ENCODE results near the gene TSPAN14.

TSPAN14 gene

DNA sequence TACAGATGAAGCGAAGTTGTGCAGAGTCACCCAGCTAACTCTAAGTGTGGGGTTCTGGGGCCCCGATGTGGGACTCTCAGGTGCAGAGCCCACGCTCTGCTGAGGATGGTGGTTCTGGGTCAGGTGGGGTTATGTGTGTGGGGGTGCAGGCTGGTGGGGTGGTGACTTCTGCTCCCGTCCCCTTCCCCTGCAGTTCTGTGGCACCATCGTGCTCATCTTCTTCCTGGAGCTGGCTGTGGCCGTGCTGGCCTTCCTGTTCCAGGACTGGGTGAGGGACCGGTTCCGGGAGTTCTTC lies 54.9 kb downstream of the TSPAN14 start:
- DNase-seq, result no peak

GRCh38 chr10:80509403-80510161 lies 55.5 kb downstream of the TSPAN14 start:
- no peak for DNase-seq

DNA sequence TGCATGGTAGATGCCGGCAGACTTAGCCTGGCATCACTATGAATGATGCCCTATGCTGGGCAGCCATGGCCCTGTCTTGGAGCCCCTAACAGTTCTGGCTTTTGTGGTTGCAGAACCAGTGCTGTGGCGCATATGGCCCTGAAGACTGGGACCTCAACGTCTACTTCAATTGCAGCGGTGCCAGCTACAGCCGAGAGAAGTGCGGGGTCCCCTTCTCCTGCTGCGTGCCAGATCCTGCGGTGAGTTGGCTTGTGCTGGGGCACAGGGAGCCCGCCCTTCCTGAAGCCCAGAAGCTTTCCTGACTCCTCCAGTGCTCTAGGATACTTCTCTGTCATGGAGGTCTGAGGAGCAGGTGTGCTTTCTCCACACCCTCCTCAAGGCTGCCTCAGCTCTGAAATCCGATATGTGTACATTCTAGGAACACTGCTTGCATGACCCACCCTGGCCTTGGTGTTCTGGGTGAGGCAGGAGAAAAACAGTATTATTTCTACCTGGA lies 58.0 kb downstream of the TSPAN14 start:
- no peak for DNase-seq

- no peak for DNase-seq
These were observed 59.0 kb downstream of the TSPAN14 start for GRCh38 chr10:80513106-80513505.

DNA sequence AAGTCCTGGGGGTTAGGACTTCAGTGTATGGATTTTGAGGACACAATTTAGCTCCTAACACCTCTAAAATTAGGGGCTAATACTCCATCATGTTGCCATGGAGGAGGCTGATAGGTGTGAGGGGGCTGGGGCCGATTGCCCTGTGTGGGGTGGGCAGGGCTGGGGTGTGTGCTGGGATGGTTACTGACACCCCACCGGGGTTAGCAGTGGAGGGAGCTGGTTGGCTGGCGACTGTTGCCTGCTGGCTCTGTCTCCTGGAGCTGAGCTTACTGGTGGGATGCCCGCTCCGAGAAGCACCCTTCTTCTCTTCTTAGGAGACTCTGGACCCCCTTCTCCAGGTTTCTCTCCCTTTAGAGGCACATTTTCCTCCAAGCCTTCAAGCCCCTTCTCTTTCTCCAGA lies 61.4 kb downstream of the TSPAN14 start:
- DNase-seq, result no peak

- no peak for DNase-seq
These were observed 61.8 kb downstream of the TSPAN14 start for GRCh38 chr10:80515941-80516340.

DNA sequence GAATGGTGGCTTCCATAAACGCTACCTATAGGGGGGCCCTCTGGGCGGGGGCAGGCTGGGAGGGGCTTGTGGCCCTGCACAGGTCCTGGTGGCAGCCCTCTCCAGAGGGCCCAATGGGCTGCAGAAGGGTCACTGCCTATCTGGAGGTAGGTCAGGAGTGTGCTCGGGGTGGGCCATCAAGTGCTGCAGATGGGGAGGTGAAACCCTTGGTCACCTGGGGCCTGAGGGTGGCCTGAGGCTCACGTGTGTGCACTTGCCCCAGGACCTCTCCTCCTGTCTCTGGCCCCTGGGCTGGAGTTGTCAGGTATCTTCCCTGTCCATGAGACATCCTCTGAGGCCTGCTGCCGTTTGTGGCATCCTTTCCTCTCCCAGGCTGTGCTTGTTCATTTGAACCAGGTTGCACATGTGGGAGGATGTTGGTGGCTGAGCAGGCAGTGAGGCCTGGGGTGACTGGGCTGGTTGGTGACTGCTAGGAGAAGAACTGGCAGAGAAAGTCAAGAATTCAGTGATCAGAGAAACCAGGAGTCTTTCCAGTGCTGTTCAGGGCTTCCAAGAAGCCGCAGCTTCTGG lies 62.5 kb downstream of the TSPAN14 start:
- DNase-seq, result no peak

GRCh38 chr10:80517416-80518142 lies 63.5 kb downstream of the TSPAN14 start:
- no peak for DNase-seq

DNA sequence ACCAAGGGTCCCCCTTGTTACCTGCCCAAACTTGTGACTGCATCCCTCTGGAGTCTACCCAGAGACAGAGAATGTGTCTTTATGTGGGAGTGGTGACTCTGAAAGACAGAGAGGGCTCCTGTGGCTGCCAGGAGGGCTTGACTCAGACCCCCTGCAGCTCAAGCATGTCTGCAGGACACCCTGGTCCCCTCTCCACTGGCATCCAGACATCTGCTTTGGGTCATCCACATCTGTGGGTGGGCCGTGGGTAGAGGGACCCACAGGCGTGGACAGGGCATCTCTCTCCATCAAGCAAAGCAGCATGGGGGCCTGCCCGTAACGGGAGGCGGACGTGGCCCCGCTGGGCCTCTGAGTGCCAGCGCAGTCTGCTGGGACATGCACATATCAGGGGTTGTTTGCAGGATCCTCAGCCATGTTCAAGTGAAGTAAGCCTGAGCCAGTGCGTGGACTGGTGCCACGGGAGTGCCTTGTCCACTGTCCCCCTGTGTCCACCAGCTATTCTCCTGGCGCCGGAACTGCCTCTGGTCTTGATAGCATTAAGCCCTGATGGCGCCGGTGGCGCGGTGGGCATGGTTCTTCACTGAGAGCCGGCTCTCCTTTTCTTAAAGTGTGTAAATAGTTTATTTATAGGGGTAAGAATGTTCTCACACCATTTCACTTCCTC lies 64.2 kb downstream of the TSPAN14 start:
- no peak for DNase-seq

DNA sequence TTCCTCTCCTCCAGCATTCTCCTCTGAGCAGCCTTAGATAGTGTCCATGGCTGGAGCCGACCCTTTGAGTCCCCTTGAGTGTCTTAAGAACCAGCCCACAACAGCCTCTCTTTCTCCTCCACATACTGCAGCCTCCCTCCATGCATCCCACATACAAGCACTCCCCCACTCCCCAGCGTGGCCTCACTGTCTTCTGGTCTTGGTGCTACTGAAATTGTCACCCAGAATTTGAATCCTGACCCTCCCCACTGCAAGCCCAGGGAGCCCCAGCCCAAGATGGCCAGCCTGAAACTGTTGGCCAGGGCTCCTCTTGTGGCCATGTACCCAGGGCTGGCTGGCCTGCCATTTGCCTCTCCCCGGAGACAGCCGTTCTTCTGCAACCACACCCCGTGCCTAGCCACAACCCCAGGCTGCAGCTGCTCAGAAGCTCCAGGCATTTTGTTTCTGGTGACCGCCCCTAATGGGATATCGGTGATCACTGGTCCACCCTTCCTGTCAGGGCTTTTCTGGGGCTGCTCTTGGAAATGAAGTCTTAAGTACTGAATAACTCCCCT lies 64.8 kb downstream of the TSPAN14 start:
- DNase-seq, result no peak

DNA sequence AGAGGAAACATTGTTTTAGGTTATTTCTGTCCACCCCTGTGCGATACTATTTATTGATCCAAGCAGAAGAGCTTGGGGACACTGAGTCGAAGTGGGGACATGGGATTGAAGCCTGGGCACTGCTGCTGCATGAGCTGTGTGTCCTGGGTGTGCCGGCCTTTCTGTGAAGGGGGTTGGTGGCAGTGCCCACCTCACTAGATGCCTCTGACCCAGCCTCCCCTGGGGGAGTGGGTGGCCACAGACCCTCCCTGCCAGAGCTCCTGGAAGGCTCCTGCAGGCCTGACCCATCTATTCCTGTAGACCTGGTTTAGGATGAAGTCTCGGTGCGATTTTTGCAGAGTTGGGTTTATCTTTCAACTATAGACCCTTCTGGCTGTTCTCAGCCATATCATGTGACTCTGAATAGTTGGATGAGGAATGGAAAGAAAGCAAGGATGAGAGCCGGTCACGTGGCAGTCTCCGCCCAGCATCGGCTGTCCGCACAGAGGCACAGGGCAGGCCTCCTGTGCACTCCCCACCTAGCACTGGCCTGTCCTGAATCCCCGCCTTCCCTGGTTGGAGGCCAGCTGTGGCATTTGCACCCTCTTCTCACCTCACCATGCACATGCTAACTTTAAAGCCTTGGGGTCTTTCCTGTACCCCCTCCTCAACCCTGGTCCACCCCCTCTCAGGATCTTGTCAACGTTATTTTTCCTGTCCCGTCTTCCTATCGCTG lies 66.0 kb downstream of the TSPAN14 start:
- DNase-seq, result no peak

- DNase-seq, result no peak
These were observed 66.8 kb downstream of the TSPAN14 start for GRCh38 chr10:80520661-80521470.

GRCh38 chr10:80522756-80523363 lies 68.8 kb downstream of the TSPAN14 start:
- no peak for DNase-seq

DNA sequence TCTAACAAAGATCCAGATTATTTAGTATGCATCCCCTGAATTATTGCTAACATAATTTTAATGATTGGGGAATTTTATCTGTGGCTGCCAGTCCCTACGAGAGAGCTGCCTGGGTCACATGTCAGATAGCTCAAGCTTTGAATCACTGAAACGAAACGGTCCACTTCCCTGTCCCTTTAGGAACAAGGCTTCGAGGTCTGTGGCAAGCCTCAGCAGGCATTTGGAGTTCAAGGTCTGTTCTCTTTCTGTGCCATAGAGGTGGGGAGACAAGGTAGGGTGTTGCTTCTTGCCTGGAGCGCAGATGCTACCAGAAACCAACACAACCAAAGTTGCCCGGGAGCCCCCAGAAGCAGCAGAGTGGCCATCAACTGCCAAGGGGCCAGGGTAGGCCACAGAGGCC lies 69.7 kb downstream of the TSPAN14 start:
- no peak for DNase-seq

GRCh38 chr10:80524190-80524909 lies 70.2 kb downstream of the TSPAN14 start:
- DNase-seq, result no peak

GRCh38 chr10:80526218-80526617 lies 72.1 kb downstream of the TSPAN14 start:
- DNase-seq, result no peak

DNA sequence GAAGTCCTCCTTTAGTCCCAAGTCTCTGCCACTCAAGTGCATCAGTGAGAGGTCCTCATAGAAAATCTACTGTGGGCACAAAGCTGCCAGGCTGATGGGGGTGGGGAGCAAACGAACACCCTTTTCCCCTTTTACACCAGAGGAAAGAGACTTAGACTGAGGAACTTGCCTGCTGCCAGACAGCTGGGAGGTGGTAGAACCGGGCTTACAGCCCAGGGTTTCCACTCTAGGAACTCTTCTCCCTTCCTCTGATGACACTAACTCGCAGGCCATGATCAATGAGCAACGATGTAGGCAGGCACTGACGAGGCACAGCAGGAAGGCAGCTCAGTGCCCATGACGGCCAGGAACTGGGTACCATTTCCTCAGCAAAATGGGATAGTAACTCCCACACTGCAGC lies 72.6 kb downstream of the TSPAN14 start:
- no peak for DNase-seq

GRCh38 chr10:80528185-80528700 lies 74.1 kb downstream of the TSPAN14 start:
- DNase-seq, result no peak

- no peak for DNase-seq
These were observed 74.8 kb downstream of the TSPAN14 start for GRCh38 chr10:80528901-80529300.

- peak; percentile 48 for DNase-seq
These were observed 75.5 kb downstream of the TSPAN14 start for GRCh38 chr10:80529604-80530003.
